ENCODE measurements around the gene LTB. TPM values are rescaled to one million over a fixed set of nuclear protein-coding genes. Genes with fewer than 3 reads are reported as not detected.
"Not testable (repeated sequence)": the region's sequence is repeated elsewhere in the genome, so short reads cannot be mapped to it uniquely, and the experiment has no call there.

LTB gene
- total and polyA plus RNA-seq, 5 experiments from 2014 or later, result 450 to 1,760 (median 707) TPM

GRCh38 chr6:31558318-31558625 lies 24.0 kb downstream of the LTB start:
- POLR2A ChIA-PET, result interaction anchor here (0.9 to 34.2 kb wide), 6 partner anchors 11 to 145 kb away, joined by 3 to 1584 read pairs (median 4); partner anchors contain the start of genes ABHD16A, AIF1, ATP6V1G2 and DDX39B
- ATAC-seq, result no peak
- Mint-ChIP-seq H3K9me3 (no peaks in the 10 kb centered on the region), H3K27ac (peak overlapping the region in 5 of 10 donors; percentile 65 to 90 (median 88)), H3K4me3 (peak overlapping the region; percentile 68 to 90 (median 76)), H3K36me3 (peaks cover 3 to 40% (median 6%) of the 10 kb centered on the region in 3 donors), H3K4me1 (peaks cover 37 to 76% (median 57%) of the 10 kb centered on the region in 4 donors), H3K27me3 (no peaks in the 10 kb centered on the region)
- DNase-seq, result no peak

GRCh38 chr6:31557443-31558317 lies 24.5 kb downstream of the LTB start:
- ATAC-seq (no peak), DNase-seq (peak in 1 of 10 donors; percentile 32)
- no peaks in the 10 kb centered on the region for H3K9me3 Mint-ChIP-seq
- no peaks in the 10 kb centered on the region for H3K27me3 Mint-ChIP-seq
- H3K27ac Mint-ChIP-seq, result peak overlapping the region in 3 of 10 donors; percentile 13 to 88 (median 51)
- peak overlapping the region in 8 of 10 donors; percentile 13 to 75 (median 31) for H3K4me3 Mint-ChIP-seq
- POLR2A ChIA-PET, result interaction anchor here (1.0 to 34.2 kb wide), 3 partner anchors 10 to 28 kb away, joined by 3 to 1584 read pairs (median 6); partner anchors contain the start of genes ATP6V1G2, LST1, LTA and LTB
- H3K4me1 Mint-ChIP-seq, result peaks cover 32 to 70% (median 57%) of the 10 kb centered on the region in 4 donors
- peaks cover 3 to 38% (median 6%) of the 10 kb centered on the region in 3 donors for H3K36me3 Mint-ChIP-seq

- Mint-ChIP-seq H3K4me1 (peaks cover 29 to 64% (median 53%) of the 10 kb centered on the region in 4 donors), H3K27me3 (no peaks in the 10 kb centered on the region), H3K9me3 (no peaks in the 10 kb centered on the region), H3K36me3 (peaks cover 3 to 30% (median 6%) of the 10 kb centered on the region in 3 donors), H3K27ac (peak overlapping the region in 2 of 10 donors; percentile 9 to 15), H3K4me3 (peak overlapping the region in 1 of 10 donors; percentile 20)
- no peak for DNase-seq
- no peak for ATAC-seq
- POLR2A ChIA-PET, result interaction anchor here (0.7 to 34.2 kb wide), 2 partner anchors 29 to 92 kb away, joined by 3 to 1584 read pairs; partner anchors contain the start of genes LST1, LTA, LTB and NCR3
These were observed 25.9 kb downstream of the LTB start for GRCh38 chr6:31556307-31556706.

GRCh38 chr6:31551371-31551770 lies 30.9 kb downstream of the LTB start:
- Mint-ChIP-seq H3K4me3 (peak overlapping the region in 1 of 10 donors; percentile 48), H3K4me1 (peaks cover 17 to 46% (median 34%) of the 10 kb centered on the region in 4 donors), H3K27ac (peak overlapping the region in 6 of 10 donors; percentile 7 to 77 (median 72))
- POLR2A ChIA-PET, result interaction anchor here (0.8 to 8.8 kb wide), 11 partner anchors 9 to 1300 kb away, joined by 3 to 155 read pairs (median 5); partner anchors contain the start of genes DDX39B, LTB and TNF
- ATAC-seq (peak in 1 of 2 donors; percentile 15), DNase-seq (peak in 9 of 10 donors; percentile 45 to 82 (median 55))
- H3K9me3 Mint-ChIP-seq, H3K36me3 Mint-ChIP-seq, H3K27me3 Mint-ChIP-seq: not testable (repeated sequence)

- no peaks in the 10 kb centered on the region for H3K27me3 Mint-ChIP-seq
- ATAC-seq, result no peak
- DNase-seq, result no peak
- no peaks in the 10 kb centered on the region for H3K9me3 Mint-ChIP-seq
- H3K36me3 Mint-ChIP-seq, result peaks cover 0 to 3% (median 0%) of the 10 kb centered on the region in 3 donors
- peak overlapping the region in 3 of 10 donors; percentile 34 to 82 (median 41) for H3K4me3 Mint-ChIP-seq
- peaks cover 16 to 41% (median 33%) of the 10 kb centered on the region in 4 donors for H3K4me1 Mint-ChIP-seq
- H3K27ac Mint-ChIP-seq, result peak overlapping the region in 9 of 10 donors; percentile 35 to 97 (median 84)
- POLR2A ChIA-PET, result interaction anchor here (0.6 to 8.8 kb wide), 7 partner anchors 10 to 51 kb away, joined by 3 to 155 read pairs (median 6); partner anchors contain the start of genes LTB, MICB and TNF
These were observed 33.7 kb downstream of the LTB start for GRCh38 chr6:31548544-31548873.

GRCh38 chr6:31547727-31548543 lies 34.3 kb downstream of the LTB start:
- DNase-seq (no peak), ATAC-seq (no peak)
- H3K4me3 Mint-ChIP-seq, result peak overlapping the region; percentile 82 to 98 (median 92)
- POLR2A ChIA-PET, result interaction anchor here (0.6 to 8.8 kb wide), 11 partner anchors 11 to 117 kb away, joined by 3 to 155 read pairs (median 4); partner anchors contain the start of genes GPANK1, LTB, MICB and NCR3
- H3K27me3 Mint-ChIP-seq, result no peaks in the 10 kb centered on the region
- peak overlapping the region; percentile 87 to 99 (median 96) for H3K27ac Mint-ChIP-seq
- no peaks in the 10 kb centered on the region for H3K36me3 Mint-ChIP-seq
- H3K9me3 Mint-ChIP-seq, result no peaks in the 10 kb centered on the region
- peaks cover 16 to 46% (median 36%) of the 10 kb centered on the region in 4 donors for H3K4me1 Mint-ChIP-seq

GRCh38 chr6:31546958-31547726 lies 35.1 kb downstream of the LTB start, which contains the start of gene NFKBIL1:
Gene NFKBIL1 (plus strand): TSS chr6:31547608. CDS start chr6:31547695, 87 bp downstream.
- H3K4me1 Mint-ChIP-seq, result peaks cover 17 to 51% (median 38%) of the 10 kb centered on the region in 4 donors
- H3K27me3 Mint-ChIP-seq, result no peaks in the 10 kb centered on the region

GRCh38 chr6:31546339-31546957 lies 35.8 kb downstream of the LTB start, which contains the start of gene ATP6V1G2:
Gene ATP6V1G2 (minus strand): TSS chr6:31546608. CDS start chr6:31546559, 49 bp downstream.
- H3K9me3 Mint-ChIP-seq, result no peaks in the 10 kb centered on the region
- peak within 1 kb of the TSS; percentile 87 to 99 (median 96) for H3K27ac Mint-ChIP-seq
- peaks cover 0 to under 1% (median 0%) of the 10 kb centered on the region in 3 donors for H3K36me3 Mint-ChIP-seq
- H3K4me3 Mint-ChIP-seq, result peak within 1 kb of the TSS; percentile 82 to 98 (median 92)
- DNase-seq, result peak; percentile 68 to 89 (median 80)
- peak; percentile 49 to 54 for ATAC-seq
- no peaks in the 10 kb centered on the region for H3K27me3 Mint-ChIP-seq
- POLR2A ChIA-PET, result interaction anchor here (0.6 to 8.8 kb wide), 11 partner anchors 12 to 355 kb away, joined by 3 to 155 read pairs (median 6); partner anchors contain the start of genes BAG6, LST1, LTB and NCR3
- peaks cover 18 to 53% (median 36%) of the 10 kb centered on the region in 4 donors for H3K4me1 Mint-ChIP-seq

More at GRCh38 chr6:31546958-31547726, 35.1 kb downstream of the LTB start, which contains the start of gene NFKBIL1:
- Mint-ChIP-seq H3K27ac (peak within 1 kb of the TSS; percentile 87 to 99 (median 96)), H3K36me3 (no peaks in the 10 kb centered on the region), H3K9me3 (no peaks in the 10 kb centered on the region), H3K4me3 (peak within 1 kb of the TSS; percentile 82 to 98 (median 92))
- peak; percentile 73 to 94 (median 86) for DNase-seq
- POLR2A ChIA-PET, result interaction anchor here (0.6 to 8.8 kb wide), 10 partner anchors 11 to 118 kb away, joined by 3 to 155 read pairs (median 6); partner anchors contain the start of genes BAG6, GPANK1, LST1 and LTB
- ATAC-seq, result peak; percentile 88 to 89

GRCh38 chr6:31545291-31545690 lies 36.9 kb downstream of the LTB start:
- Mint-ChIP-seq H3K4me1 (peaks cover 21 to 59% (median 42%) of the 10 kb centered on the region in 4 donors), H3K27ac (peak overlapping the region in 1 of 10 donors; percentile 73), H3K9me3 (no peaks in the 10 kb centered on the region), H3K36me3 (peaks cover 6 to 7% (median 6%) of the 10 kb centered on the region in 3 donors), H3K27me3 (no peaks in the 10 kb centered on the region), H3K4me3 (peak overlapping the region in 2 of 10 donors; percentile 13 to 52)
- DNase-seq (no peak), ATAC-seq (no peak)
- POLR2A ChIA-PET, result interaction anchor here (0.5 to 8.8 kb wide), 4 partner anchors 37 to 146 kb away, joined by 4 to 155 read pairs (median 36); partner anchors contain the start of gene LTB

- no peaks in the 10 kb centered on the region for H3K9me3 Mint-ChIP-seq
- no peaks in the 10 kb centered on the region for H3K27me3 Mint-ChIP-seq
- ATAC-seq, result no peak
- peak overlapping the region in 2 of 10 donors; percentile 31 to 65 for H3K27ac Mint-ChIP-seq
- H3K4me1 Mint-ChIP-seq, result peaks cover 26 to 65% (median 48%) of the 10 kb centered on the region in 4 donors
- H3K4me3 Mint-ChIP-seq, result peak overlapping the region in 1 of 10 donors; percentile 34
- POLR2A ChIA-PET, result interaction anchor here (0.5 to 8.8 kb wide), 4 partner anchors 27 to 54 kb away, joined by 3 to 155 read pairs (median 4); partner anchors contain the start of gene NCR3
- peaks cover 6 to 13% (median 11%) of the 10 kb centered on the region in 3 donors for H3K36me3 Mint-ChIP-seq
- DNase-seq, result no peak
These were observed 37.5 kb downstream of the LTB start for GRCh38 chr6:31544676-31545075.
